ENCODE data around the gene ASCC1. TPM values are rescaled to one million over a fixed set of nuclear protein-coding genes. Genes with fewer than 3 reads are reported as not detected.
A peak's percentile ranks its signal among the peaks of the same experiment; 100 is the strongest.
"Not testable (repeated sequence)": the region's sequence is repeated elsewhere in the genome, so short reads cannot be mapped to it uniquely, and the experiment has no call there.

The ASCC1 gene
- total RNA-seq, 2 donors from 2014 or later, result 30.9 to 35.7 TPM

DNA sequence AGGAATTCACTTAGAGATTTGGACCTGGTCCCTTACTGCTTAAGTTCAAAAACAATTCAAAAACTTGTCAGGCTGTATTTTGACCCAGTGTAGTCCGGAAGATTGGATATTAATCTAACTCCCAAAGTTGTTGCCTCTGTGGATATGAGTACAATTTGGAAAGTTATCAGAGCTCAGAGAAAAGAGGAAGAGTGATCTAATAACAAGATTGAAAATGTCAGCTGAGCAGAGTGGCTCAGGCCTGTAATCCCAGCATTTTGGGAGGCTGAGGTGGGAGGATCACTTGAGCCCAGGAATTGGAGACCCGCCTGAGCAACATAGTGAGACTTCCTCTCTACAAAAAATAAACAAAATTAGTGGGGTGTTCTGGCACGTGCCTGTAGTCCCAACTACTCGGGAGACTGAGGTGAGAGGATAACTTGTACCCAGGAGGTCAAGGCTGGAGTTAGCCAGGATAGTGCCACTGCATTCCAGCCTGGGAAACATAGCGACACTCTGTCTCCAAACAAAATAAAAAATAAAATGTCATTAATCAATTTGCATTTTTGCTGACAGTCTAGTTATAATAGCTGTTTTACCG, 3.2 kb upstream of the ASCC1 start:
- Mint-ChIP-seq H3K4me3 (peak overlapping the region; percentile 65), H3K36me3 (no peaks in the 10 kb centered on the region), H3K4me1 (ENCODE audit: low read depth in 2 of 2) (peaks cover 26 to 36% of the 10 kb centered on the region in 2 donors)

DNA sequence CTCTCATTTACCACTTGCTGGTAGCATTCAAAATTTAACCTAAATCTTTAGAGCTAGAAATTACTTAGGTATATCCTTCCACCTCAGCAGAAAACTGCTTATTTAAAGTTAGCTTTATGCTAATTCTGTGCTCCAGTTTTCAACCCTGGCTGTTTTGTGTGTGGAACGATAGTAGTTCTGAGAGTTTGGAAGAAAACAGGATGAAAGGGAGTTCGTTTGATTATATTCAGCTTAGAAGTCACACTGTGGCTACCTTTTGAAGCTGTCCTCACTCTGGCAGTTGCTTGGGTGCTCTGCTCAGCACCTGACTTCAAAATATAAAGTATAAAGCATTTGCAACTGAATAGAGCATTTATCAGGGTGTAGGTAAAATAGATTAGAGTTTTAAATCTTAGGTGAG, 2.6 kb upstream of the ASCC1 start:
- Mint-ChIP-seq H3K27ac (peak overlapping the region; percentile 86 to 92), H3K36me3 (no peaks in the 10 kb centered on the region), H3K4me1 (ENCODE audit: low read depth in 2 of 2) (peaks cover 29 to 33% of the 10 kb centered on the region in 2 donors), H3K4me3 (peak overlapping the region; percentile 65), H3K27me3 (no peaks in the 10 kb centered on the region), H3K9me3 (no peaks in the 10 kb centered on the region)
- DNase-seq (ENCODE audit: low spot score) (no peak), ATAC-seq (no peak)

More for the DNA sequence above, 3.2 kb upstream of the ASCC1 start:
- no peaks in the 10 kb centered on the region for H3K27me3 Mint-ChIP-seq
- no peaks in the 10 kb centered on the region for H3K9me3 Mint-ChIP-seq
- ATAC-seq (no peak), DNase-seq (ENCODE audit: low spot score) (no peak)
- peak overlapping the region; percentile 86 to 92 for H3K27ac Mint-ChIP-seq

DNA sequence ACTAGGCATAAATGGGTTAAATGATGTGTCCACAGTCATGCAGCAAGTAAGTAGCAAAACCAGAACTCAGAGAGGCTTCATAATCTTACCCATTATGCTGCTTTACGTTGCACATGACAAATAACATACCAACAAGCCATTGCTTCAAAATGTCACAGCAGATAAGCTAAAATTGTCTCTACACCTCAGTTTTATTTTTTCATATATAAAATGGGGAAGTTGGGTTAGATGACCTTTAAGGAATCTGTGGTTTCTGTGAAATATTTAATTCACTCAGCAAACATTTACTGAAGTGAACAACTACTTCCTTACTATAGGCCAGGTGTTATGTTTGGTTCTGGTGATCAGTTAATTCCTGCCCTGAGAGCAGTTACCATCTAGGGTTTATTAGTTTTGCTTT, 2.2 kb upstream of the ASCC1 start:
- no peak for ATAC-seq
- peak overlapping the region; percentile 86 to 92 for H3K27ac Mint-ChIP-seq
- H3K9me3 Mint-ChIP-seq, result no peaks in the 10 kb centered on the region
- no peak for DNase-seq (ENCODE audit: low spot score)
- H3K36me3 Mint-ChIP-seq, result peaks cover under 1% of the 10 kb centered on the region
- peak overlapping the region; percentile 65 for H3K4me3 Mint-ChIP-seq
- H3K27me3 Mint-ChIP-seq, result no peaks in the 10 kb centered on the region
- peaks cover 28 to 30% of the 10 kb centered on the region in 2 donors for H3K4me1 Mint-ChIP-seq (ENCODE audit: low read depth in 2 of 2)

DNA sequence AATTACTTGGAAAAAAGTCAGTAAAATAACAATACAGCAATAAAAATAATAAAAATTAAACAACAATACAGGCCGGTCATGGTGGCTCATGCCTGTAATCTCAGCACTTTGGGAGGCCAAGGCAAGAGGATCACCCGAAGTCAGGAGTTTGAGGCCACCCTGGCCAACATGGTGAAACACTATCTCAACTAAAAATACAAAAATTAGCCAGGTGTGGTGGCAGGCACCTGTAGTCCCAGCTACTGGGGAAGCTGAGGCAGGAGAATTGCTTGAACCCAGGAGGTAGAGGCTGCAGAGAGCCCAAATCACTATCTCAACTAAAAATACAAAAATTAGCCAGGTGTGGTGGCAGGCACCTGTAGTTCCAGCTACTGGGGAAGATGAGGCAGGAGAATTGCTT, 4.2 kb downstream of the ASCC1 start:
- not testable (repeated sequence) for H3K4me3 Mint-ChIP-seq

DNA sequence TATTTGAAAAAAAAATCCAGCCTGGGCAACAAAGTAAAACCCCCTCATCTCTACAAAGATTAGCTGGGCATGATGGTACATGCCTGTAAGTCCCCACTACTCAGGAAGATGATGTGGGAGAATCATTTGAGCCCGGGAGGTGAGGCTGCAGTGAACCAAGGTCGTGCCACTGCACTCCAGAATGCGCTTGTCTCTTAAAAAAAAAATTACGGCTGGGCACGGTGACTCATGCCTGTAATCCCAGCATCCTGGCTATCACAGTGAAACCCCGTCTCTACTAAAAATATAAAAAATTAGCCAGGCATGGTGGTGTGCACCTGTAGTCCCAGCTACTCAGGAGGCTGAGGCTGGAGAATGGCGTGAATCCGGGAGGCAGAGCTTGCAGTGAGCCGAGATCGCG, 4.7 kb downstream of the ASCC1 start:
- ATAC-seq; H3K4me3 Mint-ChIP-seq; H3K27me3 Mint-ChIP-seq; DNase-seq (ENCODE audit: low spot score); H3K27ac Mint-ChIP-seq; H3K9me3 Mint-ChIP-seq; H3K36me3 Mint-ChIP-seq: not testable (repeated sequence)
- H3K4me1 Mint-ChIP-seq (ENCODE audit: low read depth in 2 of 2), result peaks cover 19 to 21% of the 10 kb centered on the region in 2 donors

More for the DNA sequence above, 4.2 kb downstream of the ASCC1 start:
- not testable (repeated sequence) for DNase-seq (ENCODE audit: low spot score); H3K36me3 Mint-ChIP-seq; ATAC-seq; H3K27ac Mint-ChIP-seq; H3K27me3 Mint-ChIP-seq; H3K9me3 Mint-ChIP-seq
- peaks cover 19 to 21% of the 10 kb centered on the region in 2 donors for H3K4me1 Mint-ChIP-seq (ENCODE audit: low read depth in 2 of 2)

DNA sequence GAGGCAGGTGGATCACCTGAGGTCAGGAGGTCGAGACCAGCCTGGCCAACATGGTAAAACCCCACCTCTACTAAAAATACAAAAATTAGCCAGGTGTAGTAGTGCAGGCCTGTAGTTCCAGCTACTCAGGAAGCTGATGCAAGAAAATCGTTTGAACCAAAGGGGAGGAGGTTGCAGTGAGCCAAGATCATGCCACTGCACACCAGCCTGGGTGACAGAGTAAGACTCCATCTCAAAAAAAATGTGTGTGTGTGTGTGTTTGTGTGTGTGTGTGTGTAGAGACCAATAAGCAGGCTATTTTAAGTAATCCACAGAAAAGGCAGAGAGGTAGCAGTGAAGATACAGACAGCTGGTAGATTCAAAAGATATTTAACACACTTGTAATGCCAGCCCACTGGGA, 7.5 kb downstream of the ASCC1 start:
- not testable (repeated sequence) for H3K4me3 Mint-ChIP-seq; ATAC-seq; DNase-seq (ENCODE audit: low spot score); H3K36me3 Mint-ChIP-seq; H3K27me3 Mint-ChIP-seq; H3K9me3 Mint-ChIP-seq
- Mint-ChIP-seq H3K4me1 (ENCODE audit: low read depth in 2 of 2) (peaks cover 8 to 12% of the 10 kb centered on the region in 2 donors), H3K27ac (peak overlapping the region; percentile 44 to 72)

DNA sequence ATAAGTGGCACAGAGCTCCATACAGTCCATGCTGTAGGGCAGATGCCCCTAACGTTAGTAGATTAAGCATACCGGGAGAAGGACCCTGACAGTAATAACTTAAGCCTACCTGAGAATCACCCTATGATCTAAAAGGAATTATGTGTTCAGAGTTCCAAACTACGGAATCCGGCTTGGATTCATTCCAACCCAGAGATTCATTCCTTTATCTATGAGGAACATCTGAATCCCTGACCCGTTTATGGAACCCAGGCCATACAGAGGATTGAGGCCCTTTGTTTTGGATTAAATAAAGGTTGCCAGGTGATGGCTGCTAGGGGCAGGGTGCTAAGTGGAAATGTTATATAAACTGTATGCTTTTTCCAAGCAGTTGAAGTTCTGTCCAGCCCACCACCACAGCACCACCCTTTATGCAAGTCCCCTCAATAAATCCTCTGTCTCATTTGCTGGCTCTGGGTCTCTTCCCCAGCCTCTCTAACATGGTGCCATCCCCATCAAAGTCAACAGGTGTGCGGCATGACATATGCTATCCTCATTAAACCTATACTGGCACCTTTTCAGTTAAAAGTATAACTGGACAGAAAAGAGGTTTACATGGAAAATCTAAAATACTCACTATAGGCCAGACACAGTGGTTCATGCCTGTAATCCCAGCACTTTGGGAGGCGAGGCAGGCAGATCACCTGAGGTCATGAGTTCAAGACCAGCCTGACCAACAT, 9.4 kb downstream of the ASCC1 start:
- Mint-ChIP-seq H3K9me3 (no peaks in the 10 kb centered on the region), H3K27me3 (no peaks in the 10 kb centered on the region), H3K4me1 (ENCODE audit: low read depth in 2 of 2) (peaks cover 2 to 5% of the 10 kb centered on the region in 2 donors), H3K27ac (no peak overlapping the region), H3K4me3 (no peak overlapping the region), H3K36me3 (peaks cover 4% of the 10 kb centered on the region)
- DNase-seq (ENCODE audit: low spot score) (no peak), ATAC-seq (no peak)

DNA sequence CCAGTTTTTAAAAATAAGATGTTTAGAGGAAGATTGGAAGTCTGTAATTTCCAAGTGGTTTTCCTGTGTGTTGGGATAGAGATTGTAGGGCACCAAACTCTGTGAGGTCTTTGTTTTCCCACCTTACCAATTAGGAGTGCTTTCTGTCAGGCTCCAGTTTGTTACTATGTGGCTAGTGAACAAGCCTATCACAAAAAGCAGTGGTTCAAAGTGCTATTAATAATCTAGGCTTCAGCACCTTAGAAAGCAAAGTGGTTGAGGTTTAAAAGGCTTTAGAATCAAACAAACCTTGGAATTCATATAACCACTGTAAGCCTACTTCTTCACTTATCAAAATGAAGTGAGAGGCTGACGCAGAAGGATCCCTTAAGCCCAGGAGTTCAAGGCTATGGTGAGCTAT, 11.4 kb downstream of the ASCC1 start:
- no peaks in the 10 kb centered on the region for H3K27me3 Mint-ChIP-seq
- DNase-seq (ENCODE audit: low spot score), result no peak
- H3K9me3 Mint-ChIP-seq, result no peaks in the 10 kb centered on the region
- no peak overlapping the region for H3K27ac Mint-ChIP-seq
- peaks cover 4% of the 10 kb centered on the region for H3K36me3 Mint-ChIP-seq
- no peak for ATAC-seq
- H3K4me3 Mint-ChIP-seq, result no peak overlapping the region
- H3K4me1 Mint-ChIP-seq (ENCODE audit: low read depth in 2 of 2), result peaks cover 2 to 5% of the 10 kb centered on the region in 2 donors

DNA sequence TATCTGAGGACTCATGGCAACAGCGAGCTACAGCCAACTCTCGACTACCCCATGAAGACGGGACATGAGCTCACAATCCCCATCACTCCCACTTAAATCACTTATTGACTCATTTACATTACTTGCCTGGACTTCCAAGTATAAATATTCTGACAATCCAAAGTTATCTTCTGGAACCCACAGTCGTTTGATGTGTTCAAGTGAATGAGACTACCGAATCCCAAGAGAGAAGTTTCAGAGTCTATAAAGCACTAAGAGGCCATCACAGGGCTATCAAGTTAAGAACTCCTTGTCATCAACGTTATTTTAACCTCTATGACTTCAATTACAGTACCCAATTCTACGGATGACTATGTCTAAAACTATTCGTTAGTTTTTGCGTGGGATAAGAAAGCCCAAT, 11.8 kb downstream of the ASCC1 start:
- DNase-seq (ENCODE audit: low spot score) (no peak), ATAC-seq (no peak)
- H3K27ac Mint-ChIP-seq, result no peak overlapping the region
- peaks cover 4% of the 10 kb centered on the region for H3K36me3 Mint-ChIP-seq
- H3K4me3 Mint-ChIP-seq, result no peak overlapping the region
- H3K4me1 Mint-ChIP-seq (ENCODE audit: low read depth in 2 of 2), result peaks cover 2 to 5% of the 10 kb centered on the region in 2 donors
- H3K9me3 Mint-ChIP-seq, result no peaks in the 10 kb centered on the region
- no peaks in the 10 kb centered on the region for H3K27me3 Mint-ChIP-seq

DNA sequence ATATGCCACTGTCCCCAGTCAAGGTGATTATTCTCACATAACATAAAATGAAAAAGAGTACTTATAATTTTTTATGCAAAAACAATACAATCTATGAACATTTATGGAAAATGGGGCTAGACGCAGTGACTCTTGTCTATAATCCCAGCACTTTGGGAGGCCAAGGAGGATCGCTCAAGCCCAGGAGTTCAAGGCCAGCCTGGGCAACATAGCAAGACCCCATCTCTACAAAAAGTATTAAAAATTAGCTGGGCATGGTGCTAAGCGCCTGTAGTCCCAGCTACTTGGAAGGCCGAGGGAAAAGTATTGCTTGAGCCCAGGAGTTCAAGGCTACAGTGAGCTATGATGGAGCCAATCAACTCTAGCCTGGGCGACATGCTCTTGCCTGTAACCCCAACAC, 14.8 kb downstream of the ASCC1 start:
- Mint-ChIP-seq H3K4me3 (no peak overlapping the region), H3K27me3 (no peaks in the 10 kb centered on the region), H3K9me3 (no peaks in the 10 kb centered on the region), H3K36me3 (peaks cover 4% of the 10 kb centered on the region), H3K4me1 (ENCODE audit: low read depth in 2 of 2) (no peaks in the 10 kb centered on the region), H3K27ac (no peak overlapping the region)
- DNase-seq (ENCODE audit: low spot score), result no peak
- no peak for ATAC-seq

DNA sequence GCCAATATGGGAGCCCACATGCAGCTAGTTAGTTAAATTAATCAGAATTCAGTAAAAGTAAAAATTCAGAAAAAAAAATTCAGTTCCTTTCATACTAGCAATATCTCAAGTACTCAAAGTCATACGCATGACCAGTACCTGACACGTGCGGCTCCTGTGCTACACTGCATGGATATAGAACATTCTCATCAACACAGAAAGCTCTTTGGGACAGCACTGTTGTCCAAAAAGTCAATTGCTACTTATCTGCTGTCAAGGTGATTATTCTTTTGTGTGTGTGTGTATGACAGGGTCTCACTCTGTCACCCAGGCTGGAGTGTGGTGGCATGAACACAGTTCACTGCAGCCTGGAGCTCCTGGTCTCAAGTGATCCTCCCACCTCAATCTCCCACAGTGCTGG, 15.2 kb downstream of the ASCC1 start:
- no peak overlapping the region for H3K27ac Mint-ChIP-seq
- H3K4me1 Mint-ChIP-seq (ENCODE audit: low read depth in 2 of 2), result no peaks in the 10 kb centered on the region
- no peak for DNase-seq (ENCODE audit: low spot score)
- peaks cover 4% of the 10 kb centered on the region for H3K36me3 Mint-ChIP-seq
- no peak overlapping the region for H3K4me3 Mint-ChIP-seq
- no peak for ATAC-seq
- H3K9me3 Mint-ChIP-seq, result no peaks in the 10 kb centered on the region
- no peaks in the 10 kb centered on the region for H3K27me3 Mint-ChIP-seq

DNA sequence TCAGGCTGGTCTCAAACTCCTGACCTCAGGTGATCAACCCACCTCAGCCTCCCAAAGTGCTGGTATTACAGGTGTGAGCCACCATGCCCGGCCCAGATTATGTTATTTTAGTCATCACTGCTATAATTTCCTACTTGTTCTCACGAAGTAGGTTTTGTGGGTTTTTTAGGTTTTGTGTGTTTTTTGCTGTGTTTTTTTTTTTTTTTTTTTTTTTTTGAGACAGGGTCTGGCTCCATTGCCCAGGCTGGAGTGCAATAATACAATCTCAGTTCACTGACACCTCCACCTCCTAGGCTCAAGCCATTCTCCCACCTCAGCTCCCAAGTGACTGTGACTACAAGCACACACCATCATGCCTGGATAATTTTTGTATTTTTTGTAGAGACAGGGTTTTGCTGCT, 21.1 kb downstream of the ASCC1 start:
- H3K4me3 Mint-ChIP-seq, result no peak overlapping the region
- DNase-seq (ENCODE audit: low spot score), result no peak
- no peak for ATAC-seq
- H3K4me1 Mint-ChIP-seq (ENCODE audit: low read depth in 2 of 2), result no peaks in the 10 kb centered on the region
- H3K9me3 Mint-ChIP-seq, result no peaks in the 10 kb centered on the region
- no peaks in the 10 kb centered on the region for H3K27me3 Mint-ChIP-seq
- H3K36me3 Mint-ChIP-seq, result peaks cover 5% of the 10 kb centered on the region
- H3K27ac Mint-ChIP-seq, result no peak overlapping the region

DNA sequence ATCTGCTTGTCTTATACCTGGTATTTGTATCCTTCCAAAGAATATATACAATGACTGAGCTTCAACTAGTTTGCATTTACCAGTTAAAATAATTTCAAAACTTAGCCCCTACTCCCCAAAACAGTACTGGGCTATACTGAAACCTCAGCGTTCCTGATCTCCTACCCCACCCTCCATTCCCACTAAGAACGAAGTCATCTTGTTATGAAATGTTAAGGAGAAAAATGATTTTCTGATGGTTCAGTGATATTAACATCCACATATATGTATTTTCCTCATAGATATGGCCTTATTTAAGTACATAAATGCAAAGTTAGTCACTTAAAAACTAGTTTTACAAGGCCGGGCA, 29.1 kb downstream of the ASCC1 start:
- no peak for DNase-seq (ENCODE audit: low spot score)
- peaks cover 7% of the 10 kb centered on the region for H3K9me3 Mint-ChIP-seq
- H3K36me3 Mint-ChIP-seq, result peaks cover 10% of the 10 kb centered on the region
- no peaks in the 10 kb centered on the region for H3K27me3 Mint-ChIP-seq
- peak overlapping the region in 1 of 2 donors; percentile 68 for H3K27ac Mint-ChIP-seq
- H3K4me3 Mint-ChIP-seq, result no peak overlapping the region
- no peak for ATAC-seq
- peaks cover 4% of the 10 kb centered on the region in 2 donors for H3K4me1 Mint-ChIP-seq (ENCODE audit: low read depth in 2 of 2)

DNA sequence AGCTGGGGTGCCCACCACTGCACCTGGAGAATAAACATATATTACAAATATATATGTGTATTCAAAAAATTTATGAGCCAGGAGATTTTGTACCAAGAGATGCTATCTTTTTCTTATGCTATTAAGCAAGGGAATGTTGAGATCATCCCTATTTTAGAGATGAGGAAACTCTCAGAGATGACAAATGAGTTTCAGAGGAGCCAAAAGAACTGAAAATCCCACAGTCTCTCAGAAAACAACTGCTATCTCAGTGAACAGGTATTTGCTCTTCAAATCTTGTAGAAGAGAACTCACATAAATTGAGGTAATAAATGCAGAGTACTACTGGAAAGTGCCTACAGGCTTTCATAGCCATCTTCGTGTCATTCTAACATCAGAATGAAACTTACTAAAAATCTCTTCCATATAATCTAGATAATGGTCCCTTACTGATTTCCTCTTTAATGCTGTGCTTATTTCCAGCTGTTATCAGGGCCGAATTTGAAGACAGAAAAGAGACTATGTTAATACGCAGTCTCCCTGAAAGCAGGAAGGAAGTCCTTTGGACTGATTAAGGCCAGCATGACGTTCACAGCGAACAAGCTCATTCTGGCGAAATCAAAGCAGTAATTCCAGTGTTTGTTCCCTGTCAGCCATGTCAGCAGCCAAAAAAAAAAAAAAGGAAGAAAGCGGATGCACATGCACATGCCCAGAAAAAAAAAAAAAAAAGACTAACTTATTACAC, 29.7 kb downstream of the ASCC1 start:
- H3K36me3 Mint-ChIP-seq, result peaks cover 10% of the 10 kb centered on the region
- peak overlapping the region; percentile 14 to 68 for H3K27ac Mint-ChIP-seq
- peaks cover 4% of the 10 kb centered on the region in 2 donors for H3K4me1 Mint-ChIP-seq (ENCODE audit: low read depth in 2 of 2)
- no peak for DNase-seq (ENCODE audit: low spot score)
- H3K4me3 Mint-ChIP-seq, result no peak overlapping the region
- no peak for ATAC-seq
- no peaks in the 10 kb centered on the region for H3K27me3 Mint-ChIP-seq
- H3K9me3 Mint-ChIP-seq, result peaks cover 7% of the 10 kb centered on the region
